Upper lobe of left lung (tissue), 6 donors: ENCODE results near the gene NIT1. TPM values are rescaled to one million over a fixed set of nuclear protein-coding genes. Genes with fewer than 3 reads are reported as not detected.

Experiments
- ATAC-seq, 2 donors: fragments of 200-7000 bp; cut with Tn5 transposase; one replicate each; pipeline ENCODE4 v1.9.1; 2022; ENCODE audit warnings: mild to moderate bottlenecking in 2 of 2, moderate library complexity in 2 of 2; ENCODE audit not compliant: low FRiP score in 2 of 2
- DNase-seq, 2 donors: peaks; one replicate each; pipeline ENCODE4 v3.0.0-alpha.2; 2019 to 2020
- H3K27ac ChIP-seq, 4 donors: fragments of 200-600 bp; sonication (generic); one replicate each; pipeline ENCODE4 v1.5.1; 2016 to 2019
- H3K27me3 ChIP-seq, 4 donors: fragments of 200-600 bp; sonication (generic); one replicate each; pipeline ENCODE4 v1.5.1; 2017 to 2019
- H3K36me3 ChIP-seq, 4 donors: fragments of 200-600 bp; sonication (generic); one replicate each; pipeline ENCODE4 v1.5.1; 2016 to 2019
- H3K4me1 ChIP-seq, 4 donors: fragments of 200-600 bp; sonication (generic); one replicate each; pipeline ENCODE4 v1.5.1; 2018 to 2019
- H3K4me3 ChIP-seq, 4 donors: fragments of 200-600 bp; sonication (generic); one replicate each; pipeline ENCODE4 v1.5.1; 2017 to 2019; ENCODE audit warnings: mild to moderate bottlenecking in 2 of 4, moderate library complexity in 1 of 4
- H3K9me3 ChIP-seq, 4 donors: fragments of 200-600 bp; sonication (generic); one replicate each; pipeline ENCODE4 v1.5.1; 2018 to 2019
- CTCF ChIP-seq, 6 experiments: fragments of 450-650 bp in 4 of 6; fragments of 200-600 bp in 2 of 6; sonication (generic) in 2 of 6; IDR thresholded peaks; one replicate each; pipeline ENCODE4 v1.5.1; 2016 to 2019; ENCODE audit warnings: antibody characterized with exemption in 6 of 6
- EP300 ChIP-seq, 4 donors: sonication (generic); formaldehyde crosslinking; IDR thresholded peaks; one replicate each; pipeline ENCODE4 v1.5.1; 2017; ENCODE audit warnings: antibody characterized with exemption in 4 of 4, control low read depth in 2 of 4
- POLR2A ChIP-seq, 4 donors: fragments of 450-650 bp; IDR thresholded peaks; one replicate each; pipeline ENCODE4 v1.5.1; 2016 to 2017; ENCODE audit warnings: antibody characterized with exemption in 4 of 4, mild to moderate bottlenecking in 2 of 4
- POLR2AphosphoS5 ChIP-seq, 2 donors: sonication (generic); formaldehyde crosslinking; IDR thresholded peaks; one replicate each; pipeline ENCODE4 v1.5.1; 2017; ENCODE audit warnings: antibody characterized with exemption in 2 of 2
- WGBS, 2 donors: methylation state at CpG; one replicate each; pipeline ENCODE4 v1.1.5; 2017 to 2018; 5-methylcytosine and 5-hydroxymethylcytosine counted together
- total RNA-seq, 6 donors: library from RNA; depleted of rRNA in 4 of 6; stranded (reverse); fragments of >200 nt in 4 of 6; gene quantifications; one replicate each; pipeline versions ENCODE4 v1.1.0 to v1.2.1, GENCODE V29; 2016 to 2021
- donor health status: DM: no; HTN: no; CAD: no; lungs with moderate emphysema.
- donor health status: DM: no; HTN: yes; CAD: no; lungs with severe emphysema.

Gene NIT1
- total RNA-seq, 6 donors from 2014 or later: 21.2 to 62.9 (median 40.7) TPM

- Histone ChIP-seq H3K4me3 (peak overlapping the region; percentile 44 to 88 (median 70)), H3K27ac (peak overlapping the region; percentile 97 to 100 (median 98)), H3K9me3 (no peaks in the 10 kb centered on the region), H3K4me1 (peaks cover 37 to 60% (median 44%) of the 10 kb centered on the region in 4 donors), H3K27me3 (no peaks in the 10 kb centered on the region), H3K36me3 (peaks cover 4 to 19% (median 10%) of the 10 kb centered on the region in 4 donors)
- TF ChIP-seq POLR2A (IDR thresholded peaks at IDR 0.05): no peak
- no peak for TF ChIP-seq CTCF (IDR thresholded peaks at IDR 0.05)
- TF ChIP-seq POLR2AphosphoS5 (IDR thresholded peaks at IDR 0.05): peak in 1 of 2 donors; percentile 76
- TF ChIP-seq EP300 (IDR thresholded peaks at IDR 0.05): peak in 1 of 4 donors; percentile 51
- DNase-seq (no peak), ATAC-seq (no peak)
- 6 to 8% methylated on average over 11 of the region's 11 CpGs for WGBS, 2 donors
These were observed 15.4 kb downstream of the NIT1 start for GRCh38 chr1:161133220-161133740.

DNA sequence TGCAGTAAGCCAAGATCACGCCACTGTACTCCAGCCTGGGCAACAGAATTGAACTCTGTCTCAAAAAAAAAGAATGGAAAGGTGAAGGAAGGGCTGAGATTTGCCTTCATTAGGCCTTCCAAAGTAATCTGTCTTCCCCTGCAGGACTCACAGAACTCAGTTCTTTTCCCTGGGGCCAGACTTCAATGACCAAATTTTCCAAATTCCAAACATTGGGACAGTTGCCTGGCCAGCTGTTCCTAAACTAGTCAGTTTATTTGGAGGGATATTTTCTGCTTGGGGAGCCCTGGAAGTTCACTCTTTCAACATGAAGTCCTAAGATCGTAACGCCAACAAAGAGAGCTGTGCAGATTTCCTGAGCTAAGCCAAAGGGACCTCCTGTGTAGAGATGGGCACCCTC, 20.0 kb downstream of the NIT1 start:
- Histone ChIP-seq H3K4me3 (no peak overlapping the region), H3K9me3 (no peaks in the 10 kb centered on the region), H3K27me3 (no peaks in the 10 kb centered on the region), H3K36me3 (peaks cover 0 to 6% (median 0%) of the 10 kb centered on the region in 4 donors), H3K4me1 (peaks cover 18 to 33% (median 27%) of the 10 kb centered on the region in 4 donors), H3K27ac (peak overlapping the region in 2 of 4 donors; percentile 22 to 57)
- no peak for TF ChIP-seq POLR2A (IDR thresholded peaks at IDR 0.05)
- no peak for TF ChIP-seq EP300 (IDR thresholded peaks at IDR 0.05)
- no peak for TF ChIP-seq CTCF (IDR thresholded peaks at IDR 0.05)
- no peak for TF ChIP-seq POLR2AphosphoS5 (IDR thresholded peaks at IDR 0.05)
- no peak for ATAC-seq
- no peak for DNase-seq
- 73% methylated on average over 3 of the region's 3 CpGs for WGBS, 2 donors

DNA sequence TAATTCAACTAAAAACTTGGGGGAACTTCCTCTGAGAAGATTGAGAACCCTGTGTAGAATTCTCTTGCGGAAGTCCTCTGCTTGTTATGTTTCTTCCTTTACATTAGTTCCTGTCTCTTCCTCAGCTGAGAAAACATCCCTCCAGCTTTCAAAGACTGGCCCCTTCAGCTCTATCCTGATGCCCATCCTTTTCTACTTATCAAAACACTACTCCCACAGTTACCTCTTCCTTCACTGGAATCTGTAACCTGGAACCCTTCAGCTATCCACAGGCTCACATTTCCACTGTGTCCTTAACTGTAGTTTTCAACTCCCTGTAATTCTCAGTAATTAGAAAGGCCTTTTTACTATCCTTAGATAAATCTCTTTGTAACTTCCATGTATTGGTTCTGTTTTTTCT, 20.5 kb downstream of the NIT1 start:
- ATAC-seq: no peak
- Histone ChIP-seq H3K27me3 (no peaks in the 10 kb centered on the region), H3K9me3 (no peaks in the 10 kb centered on the region)

DNA sequence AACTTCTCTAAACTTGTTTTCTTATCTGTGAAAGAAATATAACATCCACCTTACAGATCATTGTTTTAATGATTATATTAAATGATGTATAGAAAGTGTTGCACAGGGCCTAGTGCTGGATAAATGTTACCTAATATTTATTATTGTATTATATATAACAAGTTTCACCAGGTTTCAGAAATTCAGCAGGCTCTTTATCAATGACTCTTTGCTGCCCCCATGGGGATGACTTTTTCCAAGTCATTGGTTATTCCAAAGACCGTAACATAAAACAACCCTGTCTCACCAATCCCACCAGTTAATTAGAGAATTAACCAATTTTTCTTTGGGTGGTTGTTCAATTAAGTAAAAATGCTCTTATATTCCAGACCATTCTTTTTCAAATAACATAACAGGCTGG, 21.9 kb downstream of the NIT1 start:
- peaks cover 0 to 1% (median 0%) of the 10 kb centered on the region in 4 donors for H3K36me3 ChIP-seq
- peaks cover 3 to 19% (median 13%) of the 10 kb centered on the region in 4 donors for H3K4me1 ChIP-seq
- no peak overlapping the region for H3K4me3 ChIP-seq
- WGBS, 2 donors: 52 to 55% methylated on average over 1 of the region's 1 CpG
- no peaks in the 10 kb centered on the region for H3K9me3 ChIP-seq
- DNase-seq (no peak), ATAC-seq (peak in 1 of 2 donors; percentile 64)
- TF ChIP-seq POLR2A (IDR thresholded peaks at IDR 0.05): no peak
- TF ChIP-seq CTCF (IDR thresholded peaks at IDR 0.05): peak in 3 of 6 experiments; percentile 21 to 35 (median 30)
- H3K27me3 ChIP-seq: no peaks in the 10 kb centered on the region
- H3K27ac ChIP-seq: no peak overlapping the region

More for the DNA sequence above, 20.5 kb downstream of the NIT1 start:
- H3K4me3 ChIP-seq: no peak overlapping the region
- peak overlapping the region in 2 of 4 donors; percentile 14 to 57 for H3K27ac ChIP-seq
- DNase-seq: no peak
- H3K4me1 ChIP-seq: peaks cover 16 to 32% (median 25%) of the 10 kb centered on the region in 4 donors
- peaks cover 0 to 6% (median 0%) of the 10 kb centered on the region in 4 donors for H3K36me3 ChIP-seq
- TF ChIP-seq POLR2A (IDR thresholded peaks at IDR 0.05) (no peak), POLR2AphosphoS5 (IDR thresholded peaks at IDR 0.05) (no peak), CTCF (IDR thresholded peaks at IDR 0.05) (no peak), EP300 (IDR thresholded peaks at IDR 0.05) (no peak)
- WGBS, 2 donors: 68 to 74% methylated on average over 1 of the region's 1 CpG
